GM21447 (cell line): ENCODE data around the gene AMT.

Source experiments
- ATAC-seq: cut with Tn5 transposase; IDR thresholded peaks from one replicate; pipeline ENCODE4 v1.9.1; 2021; ENCODE audit not compliant: unreplicated experiment

The AMT gene, protein sequence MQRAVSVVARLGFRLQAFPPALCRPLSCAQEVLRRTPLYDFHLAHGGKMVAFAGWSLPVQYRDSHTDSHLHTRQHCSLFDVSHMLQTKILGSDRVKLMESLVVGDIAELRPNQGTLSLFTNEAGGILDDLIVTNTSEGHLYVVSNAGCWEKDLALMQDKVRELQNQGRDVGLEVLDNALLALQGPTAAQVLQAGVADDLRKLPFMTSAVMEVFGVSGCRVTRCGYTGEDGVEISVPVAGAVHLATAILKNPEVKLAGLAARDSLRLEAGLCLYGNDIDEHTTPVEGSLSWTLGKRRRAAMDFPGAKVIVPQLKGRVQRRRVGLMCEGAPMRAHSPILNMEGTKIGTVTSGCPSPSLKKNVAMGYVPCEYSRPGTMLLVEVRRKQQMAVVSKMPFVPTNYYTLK

DNA sequence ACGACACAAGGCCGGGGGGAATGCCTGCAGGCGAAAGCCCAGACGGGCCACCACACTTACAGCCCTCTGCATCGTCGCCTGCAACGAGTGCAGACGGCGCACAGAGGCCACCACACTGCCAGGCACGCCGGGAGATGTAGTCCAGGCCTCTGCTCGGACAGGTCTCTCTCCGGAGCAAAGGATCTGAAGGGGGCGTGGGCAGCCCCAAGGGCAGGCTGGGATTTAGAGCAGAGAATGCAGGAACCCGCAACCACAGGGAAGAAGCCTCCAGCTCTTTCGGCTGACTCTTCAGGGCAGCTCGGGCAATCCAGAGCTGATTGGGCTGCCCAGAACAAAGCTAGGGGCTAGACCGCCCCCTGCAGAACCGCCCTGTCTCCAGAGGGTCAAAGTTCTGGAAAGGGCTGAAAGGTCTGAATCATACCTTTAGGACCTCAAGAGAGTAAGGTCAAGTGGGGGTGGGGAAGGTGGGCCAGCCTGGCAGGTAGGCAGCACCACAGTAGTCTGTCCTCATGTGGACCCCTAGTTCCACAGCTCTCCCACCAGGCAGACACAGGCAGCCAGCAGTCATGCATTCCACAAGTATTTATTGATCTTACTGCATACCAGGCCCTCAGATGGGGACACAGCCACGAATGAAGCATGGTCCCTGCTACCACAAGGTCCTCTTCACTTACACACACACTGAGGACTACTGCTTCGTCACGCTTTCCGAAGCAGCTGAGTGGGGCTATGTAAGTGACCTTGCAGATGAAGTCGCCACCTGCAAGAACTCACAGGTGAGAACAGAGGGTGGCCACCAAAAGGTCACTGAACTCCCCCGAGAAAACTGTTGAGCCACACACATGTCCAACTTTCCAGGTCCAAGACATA, at the start of gene AMT:
AMT (minus strand) TSS at position 95 of the 870 bp plus-strand sequence; CDS start at position 72, 23 bp downstream.
- no peak for ATAC-seq

- ATAC-seq: peak; percentile 18
Measured at GRCh38 chr3:49470714-49471420, 48.6 kb upstream of the AMT start.

- ATAC-seq: peak; percentile 76
Measured at GRCh38 chr3:49469936-49470713, 47.9 kb upstream of the AMT start, which contains the start of gene DAG1. DAG1 (plus strand) TSS chr3:49470267; CDS start chr3:49510535, 40,268 bp downstream.

GRCh38 chr3:49469037-49469935, 47.0 kb upstream of the AMT start:
- ATAC-seq: peak; percentile 25

DNA sequence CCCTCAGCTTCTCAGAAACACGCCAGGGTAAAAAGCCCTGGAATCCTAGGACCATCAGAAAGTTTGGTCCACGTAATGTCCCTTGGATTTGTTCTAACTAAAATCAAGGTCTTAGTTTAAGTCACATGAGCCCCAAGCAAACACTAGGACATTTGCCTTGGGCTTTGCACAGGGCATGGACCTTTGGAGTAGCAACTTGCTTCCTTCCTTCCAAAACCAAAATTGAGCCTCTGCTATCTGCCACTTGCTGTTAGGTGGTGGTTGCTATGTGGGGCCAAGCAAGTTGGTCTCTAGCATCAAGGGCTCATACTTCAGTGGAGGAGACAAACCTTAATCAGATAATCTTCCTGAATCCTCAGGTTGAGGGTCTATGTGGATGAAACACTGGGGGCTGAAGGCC, 43.8 kb upstream of the AMT start:
- ATAC-seq: no peak

- no peak for ATAC-seq
Measured at GRCh38 chr3:49465270-49466034, 43.2 kb upstream of the AMT start.

DNA sequence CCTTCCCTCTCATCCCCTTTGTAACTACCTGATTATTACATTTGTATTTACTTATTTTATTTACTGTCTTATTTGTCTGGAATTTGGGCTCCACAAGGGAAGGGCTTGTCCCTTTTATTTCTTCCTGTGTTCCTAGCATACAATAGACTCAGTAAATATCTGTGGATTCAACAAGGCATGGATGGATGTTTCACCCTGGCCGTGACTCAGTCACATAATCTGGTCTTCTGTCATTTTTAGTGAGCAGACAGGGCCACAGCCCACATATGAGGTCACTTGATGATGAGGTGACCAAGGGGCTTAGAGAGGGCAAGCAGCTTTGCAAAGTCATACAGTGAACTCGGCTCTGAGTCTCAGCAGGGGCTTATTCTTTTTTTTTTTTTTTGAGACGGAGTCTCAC, 39.9 kb upstream of the AMT start:
- ATAC-seq: no peak

DNA sequence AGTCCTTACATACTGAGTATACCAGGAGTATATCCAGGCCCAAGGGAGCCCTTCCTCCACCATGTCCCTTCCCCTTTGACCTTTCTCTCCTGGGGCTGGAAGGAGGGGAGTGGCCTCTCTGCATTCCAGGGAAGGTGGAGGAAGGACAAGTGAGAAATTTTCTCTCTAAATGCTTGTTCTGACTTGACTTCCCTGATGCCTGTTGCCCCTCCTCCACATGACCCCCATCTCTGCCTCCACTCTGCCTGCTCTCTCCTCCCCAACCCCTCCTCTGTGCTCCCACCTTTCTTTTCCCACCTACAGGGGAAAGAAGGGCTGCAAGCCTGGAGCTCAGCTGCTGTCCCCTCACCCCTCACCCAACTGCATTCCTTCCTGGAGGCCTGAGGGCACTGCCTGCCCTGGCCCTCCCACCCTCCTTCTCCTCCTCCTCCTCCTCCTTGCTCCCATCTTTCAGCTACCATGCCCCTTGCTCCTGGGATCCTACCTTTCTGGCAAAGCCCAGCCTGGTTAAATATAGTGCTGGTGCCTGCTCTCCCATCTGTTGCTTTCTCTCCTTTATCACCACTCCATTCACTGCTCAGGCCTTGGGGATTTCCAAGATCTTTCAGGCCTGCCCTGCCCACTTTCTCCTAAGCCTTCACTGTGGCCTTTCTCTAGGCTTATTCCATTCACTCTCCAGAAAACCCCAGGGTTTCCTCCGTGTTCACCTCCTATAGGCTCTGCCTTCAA, 39.3 kb upstream of the AMT start:
- ATAC-seq: no peak

DNA sequence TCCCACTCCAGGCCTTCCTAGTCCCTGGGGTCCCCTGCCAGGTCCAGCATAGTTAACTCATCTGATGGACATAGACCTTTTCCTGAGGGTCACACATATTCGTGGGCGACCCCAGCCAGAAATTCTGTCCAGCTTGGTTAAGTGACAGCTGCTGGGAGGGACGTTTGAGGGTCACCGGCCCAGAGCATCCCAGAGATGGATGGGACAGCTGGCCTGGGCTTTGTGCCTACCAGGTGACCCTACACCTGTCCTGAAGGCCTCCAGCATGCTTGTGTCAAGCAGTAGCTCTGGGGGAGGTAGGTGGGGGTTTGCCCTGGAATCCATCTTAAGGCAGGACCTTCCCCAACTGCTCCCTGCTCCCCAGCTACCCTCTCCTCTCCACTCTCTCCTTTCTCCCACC, 38.7 kb upstream of the AMT start:
- no peak for ATAC-seq

GRCh38 chr3:49460188-49460890, 38.1 kb upstream of the AMT start:
- ATAC-seq: no peak

DNA sequence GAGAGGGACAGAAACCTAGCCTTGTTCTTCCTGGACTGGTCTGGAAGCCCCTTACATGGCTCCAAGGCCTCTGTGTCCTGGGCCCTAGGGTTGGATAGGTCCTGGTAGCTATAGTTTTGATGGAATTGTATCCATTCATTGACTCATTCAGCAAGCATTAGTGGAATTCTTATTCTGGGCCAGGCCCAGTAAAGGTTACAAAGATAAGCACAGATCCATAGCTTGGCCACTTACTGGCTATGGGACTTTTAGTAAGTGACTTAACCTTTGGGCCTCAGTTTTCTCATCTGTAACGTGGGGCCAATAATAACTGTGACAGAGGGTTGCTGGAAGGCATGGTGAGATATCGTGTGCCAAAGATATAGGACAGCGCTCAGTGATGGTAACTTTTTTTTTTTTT, 34.2 kb upstream of the AMT start:
- ATAC-seq: no peak

GRCh38 chr3:49454898-49455681, 32.8 kb upstream of the AMT start:
- no peak for ATAC-seq

DNA sequence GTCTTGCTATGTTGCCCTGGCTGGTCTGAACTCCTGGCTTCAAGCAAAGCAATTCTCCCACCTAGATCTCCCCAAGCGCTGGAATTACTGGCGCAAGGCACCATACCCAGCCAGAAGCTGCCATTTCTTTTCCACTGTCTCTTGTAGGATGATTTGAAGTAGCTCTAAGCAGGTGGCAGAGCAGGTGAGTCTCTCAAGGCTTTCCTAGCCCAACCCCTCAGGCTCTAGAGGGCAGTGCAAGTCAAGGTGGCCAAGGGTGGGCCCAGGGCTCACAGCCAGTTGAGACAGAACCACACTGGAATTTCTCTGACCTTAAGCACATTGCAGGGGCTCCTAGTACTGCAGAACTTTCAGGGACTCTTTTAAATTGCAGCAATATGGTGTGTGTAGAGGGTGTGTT, 32.2 kb upstream of the AMT start:
- ATAC-seq: no peak

DNA sequence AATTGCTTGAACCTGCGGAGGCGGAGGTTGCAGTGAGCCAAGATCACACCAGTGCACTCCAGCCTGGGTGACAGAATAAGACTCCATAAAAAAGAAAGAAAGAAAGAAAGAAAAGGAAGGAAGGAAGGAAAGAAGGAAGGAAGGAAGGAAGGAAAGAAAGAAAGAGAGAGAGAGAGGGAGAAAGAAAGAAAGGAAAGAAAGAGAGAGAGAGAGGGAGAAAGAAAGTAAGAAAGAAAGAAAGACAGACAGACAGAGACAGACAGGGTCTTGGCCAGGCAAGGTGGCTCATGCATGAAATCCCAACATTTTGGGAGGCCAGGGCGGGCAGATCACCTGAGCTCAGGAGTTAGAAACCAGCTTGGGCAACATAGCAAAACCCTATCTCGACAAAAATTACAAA, 31.3 kb upstream of the AMT start:
- ATAC-seq: no peak

DNA sequence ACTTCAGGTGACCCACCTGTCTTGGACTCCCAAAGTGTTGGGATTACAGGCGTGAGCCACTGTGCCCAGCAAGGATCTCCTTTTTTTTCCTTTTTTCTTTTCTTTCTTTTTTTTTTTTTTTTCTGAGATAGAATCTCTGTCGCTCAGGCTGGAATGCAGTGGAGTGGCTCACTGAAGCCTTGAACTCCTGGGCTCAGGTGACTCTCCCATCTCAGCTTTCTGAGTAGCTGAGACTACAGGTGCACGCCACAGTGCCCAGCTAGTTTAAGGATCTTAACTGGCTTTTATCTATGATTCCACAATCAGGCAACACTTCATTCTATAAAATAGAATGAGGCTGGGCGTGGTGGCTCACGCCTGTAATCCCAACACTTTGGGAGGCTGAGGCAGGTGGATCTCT, 23.1 kb upstream of the AMT start:
- no peak for ATAC-seq

- ATAC-seq: no peak
Measured at GRCh38 chr3:49434731-49435130, 12.5 kb upstream of the AMT start.

DNA sequence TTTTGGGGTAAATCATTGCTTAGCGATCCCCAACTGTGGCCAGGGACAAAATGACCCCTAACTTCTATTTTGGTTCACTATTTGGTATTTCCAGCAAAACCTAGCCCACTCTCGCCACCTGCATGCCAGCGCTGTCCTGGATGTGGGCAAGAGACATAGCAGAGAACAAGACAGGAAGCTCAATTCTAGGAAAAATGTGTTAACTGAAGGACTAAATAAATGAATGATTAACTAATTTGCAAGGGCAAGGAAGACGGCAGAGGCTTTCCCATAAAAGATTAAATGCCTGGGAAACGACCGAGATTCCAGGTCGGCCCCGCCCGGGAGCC, 6.4 kb upstream of the AMT start:
- peak; percentile 9 for ATAC-seq
